HG03342 (cell line): ENCODE results near the gene MRPL58.
"Not testable (repeated sequence)": the region's sequence is repeated elsewhere in the genome, so short reads cannot be mapped to it uniquely, and the experiment has no call there.

ENCODE experiments used
- ATAC-seq: cut with Tn5 transposase; IDR thresholded peaks from one replicate; pipeline ENCODE4 v1.9.1; 2021; ENCODE audit warnings: mild to moderate bottlenecking, moderate library complexity; ENCODE audit not compliant: unreplicated experiment

MRPL58 gene

DNA sequence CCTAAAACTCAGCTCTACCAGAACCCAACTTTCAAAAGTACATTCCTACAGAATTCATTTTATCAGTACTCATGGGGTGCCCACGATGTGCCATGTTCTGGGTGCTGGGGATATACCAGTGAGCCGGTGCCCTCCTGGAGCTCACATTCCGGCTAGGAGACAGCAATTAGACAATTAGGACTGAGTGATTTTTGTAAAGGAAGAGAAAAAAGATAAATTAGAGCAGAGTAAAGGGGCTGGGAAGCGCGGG lies 449 bp upstream of the MRPL58 start:
- ATAC-seq = no peak

DNA sequence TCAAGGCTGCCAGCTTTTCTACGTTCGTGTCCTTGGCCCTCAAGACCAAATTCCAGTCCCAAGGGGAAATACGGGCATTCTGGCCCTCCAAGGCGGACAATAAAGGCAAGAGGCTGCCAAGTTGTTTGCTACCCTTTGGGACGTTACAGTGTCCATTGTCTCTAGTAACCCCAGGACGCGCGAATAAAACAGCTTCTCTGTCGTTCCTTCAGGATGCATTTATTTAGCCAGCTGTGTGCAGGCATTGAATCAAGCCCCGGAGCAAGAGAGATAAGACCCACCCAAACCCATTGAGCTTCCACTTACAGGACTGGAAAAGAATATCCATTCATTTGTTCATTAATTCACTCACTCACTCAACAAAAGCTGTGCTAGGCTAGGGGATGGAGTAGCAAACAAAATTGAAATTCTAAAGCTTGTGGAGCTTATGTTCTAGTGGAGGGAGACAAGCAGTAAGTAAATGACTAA lies 656 bp downstream of the MRPL58 start:
- ATAC-seq = no peak

DNA sequence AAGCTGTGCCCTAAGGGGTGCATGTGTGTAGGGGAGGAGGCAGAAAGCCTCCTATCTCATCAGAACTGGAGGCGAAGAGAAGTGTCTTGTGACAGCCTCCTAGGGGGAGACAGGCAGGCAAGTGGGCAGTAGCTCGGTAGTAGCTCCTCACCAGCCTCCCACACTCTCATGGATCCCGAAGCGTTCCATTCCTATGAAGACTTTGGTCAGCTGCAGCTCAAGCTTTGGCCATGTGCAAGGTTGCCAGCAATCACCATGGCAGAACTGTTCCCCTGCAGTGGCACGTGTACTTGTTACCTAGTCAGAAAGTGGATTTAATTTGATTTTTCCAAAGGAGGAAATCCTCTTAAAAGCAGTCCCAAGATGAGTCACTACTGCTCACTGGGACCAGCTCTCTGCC lies 6.7 kb downstream of the MRPL58 start:
- no peak for ATAC-seq

DNA sequence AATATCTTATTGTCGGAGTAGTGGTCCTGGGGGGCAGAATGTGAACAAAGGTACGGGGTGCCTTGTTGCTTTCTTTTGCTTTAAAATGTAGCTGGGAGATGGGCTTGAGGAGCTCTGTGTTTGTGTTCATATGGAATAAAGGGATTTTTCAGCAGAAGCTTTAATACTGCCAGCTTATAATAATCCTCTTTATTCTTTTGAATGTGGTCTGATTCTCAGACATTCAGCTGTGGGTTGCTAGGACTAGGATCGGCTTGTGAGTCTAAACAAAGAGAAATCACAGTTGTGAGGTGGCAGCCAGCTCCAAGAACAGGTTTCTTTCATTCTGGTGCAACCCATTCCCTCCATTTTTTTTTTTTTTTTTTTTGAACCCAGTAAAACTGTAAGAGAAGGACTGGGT lies 7.2 kb downstream of the MRPL58 start:
- no peak for ATAC-seq

DNA sequence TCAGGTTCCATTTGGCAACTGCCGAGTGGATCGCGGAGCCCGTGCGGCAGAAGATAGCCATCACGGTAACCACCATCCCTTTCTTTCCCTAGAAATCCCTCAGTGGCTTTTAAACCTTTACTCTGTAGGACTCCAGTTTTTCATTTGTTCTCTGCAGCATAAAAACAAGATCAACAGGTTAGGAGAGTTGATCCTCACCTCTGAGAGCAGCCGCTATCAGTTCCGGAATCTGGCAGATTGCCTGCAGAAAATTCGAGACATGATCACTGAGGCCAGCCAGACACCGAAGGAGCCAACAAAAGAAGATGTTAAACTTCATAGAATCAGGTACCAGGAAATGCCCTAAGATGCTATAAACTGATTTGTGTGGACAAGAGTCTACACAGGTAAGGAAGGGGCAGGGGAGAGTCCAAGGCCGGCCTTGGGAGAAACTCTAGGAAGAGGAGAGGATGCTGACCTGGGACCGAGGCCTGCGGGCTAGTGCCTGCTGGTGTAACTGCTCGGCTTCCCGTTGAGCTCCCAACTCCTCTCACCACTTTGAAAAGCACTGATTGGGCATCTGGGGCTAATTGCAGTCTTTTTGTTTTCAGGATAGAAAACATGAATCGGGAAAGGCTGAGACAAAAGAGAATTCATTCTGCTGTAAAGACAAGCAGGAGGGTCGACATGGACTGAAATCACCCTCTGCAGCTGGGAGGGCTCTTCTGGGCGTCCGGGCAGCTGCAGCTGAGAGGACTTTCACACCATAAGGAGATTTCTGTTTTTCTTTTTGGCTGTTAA lies 8.1 kb downstream of the MRPL58 start:
- ATAC-seq = no peak

DNA sequence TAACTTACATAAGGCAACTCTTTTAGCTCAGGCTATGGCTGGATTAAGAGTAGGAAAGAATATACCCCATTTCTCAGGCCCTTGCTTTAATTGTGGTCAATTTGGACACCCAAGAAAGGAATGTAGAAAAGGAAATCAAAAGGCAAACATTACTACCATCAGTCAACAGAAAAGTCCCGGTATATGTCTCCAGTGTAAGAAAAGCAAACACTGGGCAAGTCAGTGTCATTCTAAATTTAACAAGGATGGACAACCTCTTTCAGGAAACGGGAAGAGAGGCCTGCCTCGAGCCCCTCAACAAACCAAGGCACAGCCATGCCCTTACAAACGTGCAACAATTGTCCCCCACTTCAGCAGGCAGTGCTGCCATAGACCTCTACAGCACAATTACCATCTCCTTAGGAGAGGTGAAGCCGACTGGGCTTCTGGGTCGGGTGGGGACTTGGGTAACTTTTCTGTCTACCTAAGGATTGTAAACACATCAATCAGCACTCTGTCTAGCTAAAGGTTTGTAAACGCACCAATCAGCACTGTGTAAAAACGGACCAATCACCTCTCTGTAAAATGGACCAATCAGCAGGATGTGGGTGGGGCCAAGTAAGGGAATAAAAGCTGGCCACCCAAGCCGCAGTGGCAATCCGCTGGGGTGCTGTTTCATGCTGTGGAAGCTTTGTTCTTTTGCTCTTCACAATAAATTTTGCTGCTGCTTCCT lies 12.4 kb downstream of the MRPL58 start:
- no peak for ATAC-seq

DNA sequence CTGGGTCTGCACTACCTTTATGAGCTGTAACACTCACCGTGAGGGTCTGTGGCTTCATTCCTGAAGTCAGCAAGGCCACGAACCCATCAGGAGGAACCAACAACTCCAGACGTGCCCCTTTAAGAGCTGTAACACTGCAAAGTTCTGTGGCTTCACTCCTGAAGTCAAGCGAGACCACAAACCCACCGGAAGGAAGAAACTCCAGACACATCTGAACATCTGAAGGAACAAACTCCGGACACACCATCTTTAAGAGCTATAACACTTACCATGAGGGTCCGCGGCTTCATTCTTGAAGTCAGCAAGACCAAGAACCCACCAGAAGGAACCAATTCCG lies 12.9 kb downstream of the MRPL58 start:
- ATAC-seq = not testable (repeated sequence)

DNA sequence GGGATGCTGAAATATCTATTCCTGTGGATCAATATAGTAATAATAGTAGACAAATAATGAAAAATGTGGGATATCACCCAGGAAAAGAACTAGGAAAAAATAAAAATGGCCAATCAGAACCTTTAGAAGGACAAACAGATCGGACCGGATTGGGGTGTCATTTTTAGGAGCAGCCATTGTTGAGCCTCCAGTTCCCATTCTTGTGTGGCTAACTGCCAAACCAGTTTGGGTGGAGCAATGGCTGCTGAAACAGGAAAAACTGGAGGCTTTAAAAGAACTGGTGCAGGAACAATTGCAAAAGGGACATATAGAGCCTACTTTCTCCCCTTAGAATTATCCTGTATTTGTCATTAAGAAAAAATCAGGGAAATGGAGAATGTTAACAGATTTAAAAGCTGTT lies 14.2 kb downstream of the MRPL58 start:
- not testable (repeated sequence) for ATAC-seq

DNA sequence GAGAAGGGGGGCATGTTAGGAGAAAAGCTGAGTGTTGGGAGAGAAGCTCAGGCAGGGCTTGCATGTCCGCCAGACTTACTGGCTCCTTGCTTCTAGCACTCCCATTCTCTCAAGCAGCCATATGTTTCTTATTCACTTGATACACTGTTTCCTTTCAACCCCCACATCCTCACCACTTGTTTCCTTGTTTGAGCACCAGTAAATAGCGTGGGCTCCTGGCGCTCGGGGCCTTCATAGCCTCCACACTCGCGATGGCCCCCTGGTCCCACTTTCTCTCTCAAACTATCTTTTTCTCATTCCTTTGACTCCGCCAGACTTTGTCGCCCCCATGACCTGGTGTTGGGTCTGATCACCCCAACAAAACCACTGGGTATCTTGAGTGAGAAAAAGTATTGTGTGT lies 17.7 kb downstream of the MRPL58 start:
- no peak for ATAC-seq

DNA sequence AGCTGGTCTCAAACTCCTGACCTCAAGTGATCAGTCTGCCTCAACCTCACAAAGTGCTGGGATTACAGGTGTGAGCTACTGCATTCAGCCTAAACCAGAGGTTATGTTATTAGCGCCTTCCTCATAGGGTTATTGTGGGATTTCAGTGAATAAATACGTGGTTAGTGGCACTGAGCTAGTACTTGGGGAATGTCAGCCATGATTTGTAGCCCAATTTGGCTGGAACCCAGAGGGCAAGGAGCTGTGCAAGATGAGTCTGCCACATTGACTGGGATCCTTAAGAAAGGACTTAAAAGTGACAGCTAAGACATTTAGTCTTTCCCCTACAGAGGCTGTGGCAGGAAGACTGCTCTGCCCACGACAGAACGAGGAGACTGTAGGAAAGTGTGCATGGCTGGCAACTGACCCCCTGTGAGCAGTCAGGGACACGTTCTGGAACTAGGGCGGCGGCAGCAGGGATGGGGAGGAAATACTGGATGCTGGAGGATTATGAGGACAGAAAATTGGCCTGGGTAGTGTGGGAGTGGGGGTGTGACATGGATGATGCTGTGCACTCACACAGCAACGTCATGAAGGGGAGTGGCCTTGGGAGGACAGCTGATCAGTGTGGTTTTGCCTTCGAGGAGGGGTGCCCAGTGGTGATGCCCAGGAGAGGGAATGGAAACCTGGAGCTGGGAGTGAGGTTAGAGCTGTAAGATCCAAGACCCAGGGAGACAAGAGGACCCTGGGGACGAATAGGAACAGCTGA lies 19.7 kb downstream of the MRPL58 start:
- ATAC-seq = no peak

DNA sequence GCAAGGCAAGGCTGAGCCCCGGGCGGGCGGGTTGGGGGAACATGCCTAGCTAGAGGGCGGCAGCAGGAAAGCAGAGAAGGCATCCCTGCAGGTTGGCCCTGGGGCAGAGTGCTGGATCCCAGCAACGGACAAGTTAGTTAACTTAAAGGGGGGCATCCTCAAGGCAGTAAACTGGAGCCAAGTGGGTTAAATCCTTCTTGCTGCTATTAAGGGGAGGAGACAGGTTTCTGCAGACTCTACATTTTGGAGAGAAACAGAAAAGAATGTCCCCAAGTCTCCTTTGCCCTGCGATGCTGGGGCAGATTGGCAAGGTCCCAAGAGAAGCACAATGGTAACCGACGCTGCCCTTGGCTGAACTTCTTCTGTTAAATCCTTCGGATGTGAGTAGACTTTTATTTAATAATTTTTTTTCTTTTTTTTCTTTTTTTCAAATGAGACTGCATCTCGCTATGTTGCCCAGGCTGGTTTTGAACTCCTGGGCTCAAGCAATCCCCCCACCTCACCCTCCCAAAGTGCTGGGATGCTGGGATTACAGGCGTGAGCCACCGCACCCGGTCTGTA lies 20.3 kb downstream of the MRPL58 start:
- no peak for ATAC-seq

DNA sequence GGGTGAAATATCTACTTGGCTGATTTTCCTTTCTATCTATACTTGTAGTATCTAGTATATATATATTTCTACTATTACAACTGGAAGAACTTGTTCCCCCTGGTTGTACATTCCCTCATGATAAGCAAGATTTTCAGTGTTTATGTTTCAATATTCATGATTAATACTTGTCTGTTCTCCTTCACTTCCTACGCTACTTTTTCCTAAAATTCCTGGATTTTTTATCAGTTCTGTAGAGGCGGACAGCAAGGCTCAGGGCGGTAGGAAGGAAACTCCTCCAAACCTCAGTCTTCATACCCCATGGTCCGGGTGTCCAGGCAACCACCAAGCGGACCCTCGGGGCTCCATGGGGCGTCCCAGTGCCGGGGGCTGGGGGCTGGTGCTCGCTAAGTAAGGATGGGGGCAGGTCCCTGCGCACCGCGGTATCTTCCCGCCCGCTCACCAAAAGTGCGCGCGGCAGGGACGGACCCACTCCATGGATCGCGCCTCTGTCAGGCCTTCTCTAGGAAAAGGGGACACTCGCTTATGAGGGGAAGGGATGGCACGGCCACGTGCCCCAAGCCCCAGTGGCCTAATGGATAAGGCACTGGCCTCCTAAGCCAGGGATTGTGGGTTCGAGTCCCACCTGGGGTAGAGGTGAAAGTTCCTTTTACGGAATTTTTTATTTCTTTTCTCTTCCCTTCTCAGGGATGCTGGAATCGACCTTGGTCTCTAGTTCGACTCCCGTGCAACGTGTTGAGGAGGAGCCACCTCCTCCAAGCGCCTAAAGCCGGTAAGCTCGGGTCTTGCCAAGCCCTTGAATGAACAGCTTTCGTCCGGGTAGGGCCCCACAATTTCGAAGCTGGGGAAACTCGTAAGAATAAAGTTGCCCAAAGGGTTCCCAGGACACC lies 21.1 kb downstream of the MRPL58 start:
- peak; percentile 56 for ATAC-seq

DNA sequence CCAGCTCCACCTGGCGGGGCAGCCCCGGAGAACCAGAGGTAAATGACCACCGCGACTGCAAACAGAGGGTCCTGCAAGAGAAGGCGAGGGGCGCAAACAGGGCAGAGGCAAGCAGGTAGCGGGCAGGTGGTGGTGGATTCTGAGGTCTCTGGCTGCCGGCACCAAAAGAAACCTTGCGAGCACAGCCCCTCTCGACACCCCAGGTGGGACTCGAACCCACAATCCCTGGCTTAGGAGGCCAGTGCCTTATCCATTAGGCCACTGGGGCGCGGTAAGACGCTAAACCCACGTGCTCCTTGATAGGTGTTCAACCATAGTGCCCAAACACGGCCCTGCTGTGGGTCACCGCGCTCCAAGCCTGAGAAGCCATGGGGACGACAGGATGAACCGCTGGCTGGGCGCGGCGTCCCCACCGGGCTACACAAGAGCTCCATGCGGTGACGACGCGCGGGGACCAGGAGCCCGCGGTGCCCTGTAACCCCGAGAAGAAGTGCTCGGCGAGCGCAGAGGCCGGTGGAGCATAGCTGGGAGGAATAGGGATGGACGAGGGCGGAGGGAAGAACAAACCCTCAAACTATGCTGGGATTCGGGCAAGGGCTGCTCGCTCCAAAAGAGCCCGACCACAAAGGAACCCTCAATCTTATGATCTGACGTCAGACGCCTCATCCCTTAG lies 21.9 kb downstream of the MRPL58 start:
- peak; percentile 50 for ATAC-seq

DNA sequence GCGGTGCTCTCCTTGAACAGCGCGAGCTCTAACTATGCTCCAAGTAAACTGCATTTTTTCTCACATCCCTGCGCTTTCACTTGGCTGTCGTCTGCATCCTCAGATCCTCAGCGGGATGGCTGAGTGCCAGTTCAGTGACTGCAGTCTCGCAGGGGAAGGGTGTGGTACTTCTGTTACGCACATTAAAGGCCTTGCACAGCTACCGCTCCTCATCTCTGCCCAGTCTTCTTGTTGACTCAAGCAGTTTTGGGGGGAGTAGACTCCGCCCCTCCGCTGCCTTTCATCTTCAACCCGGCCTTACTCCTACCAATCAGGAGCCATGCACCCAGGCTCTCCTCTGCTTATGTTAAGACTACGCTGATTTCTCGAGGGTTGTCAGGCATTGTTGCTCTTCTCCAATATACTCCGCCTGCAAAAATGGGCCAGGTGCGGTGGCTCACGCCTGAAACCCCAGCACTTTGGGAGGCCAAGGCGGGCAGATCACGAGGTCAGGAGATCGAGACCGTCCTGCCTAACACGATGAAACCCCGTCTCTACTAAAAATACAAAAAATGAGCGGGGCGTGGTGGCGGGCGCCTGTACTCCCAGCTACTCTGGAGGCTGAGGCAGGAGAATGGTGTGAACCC lies 24.3 kb downstream of the MRPL58 start:
- no peak for ATAC-seq

DNA sequence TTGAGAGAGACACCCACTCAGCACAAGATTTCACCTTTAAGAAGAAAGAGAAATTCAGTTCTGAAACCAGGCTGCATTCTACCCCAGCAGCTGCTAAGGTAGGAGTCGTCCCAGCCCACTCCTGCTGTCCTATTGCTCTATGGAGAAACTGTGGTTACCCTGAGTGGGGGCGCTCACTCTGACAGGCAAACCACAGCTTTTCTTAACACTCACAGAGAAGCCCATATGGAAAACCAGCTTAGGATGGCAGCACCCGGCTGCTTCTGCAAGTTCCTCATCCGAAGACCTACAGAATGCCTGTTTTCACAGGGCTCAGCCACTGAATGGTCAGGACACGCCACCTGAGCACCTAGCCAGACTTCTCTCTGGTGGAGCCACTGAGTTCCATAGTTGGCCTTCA lies 26.8 kb downstream of the MRPL58 start:
- no peak for ATAC-seq

DNA sequence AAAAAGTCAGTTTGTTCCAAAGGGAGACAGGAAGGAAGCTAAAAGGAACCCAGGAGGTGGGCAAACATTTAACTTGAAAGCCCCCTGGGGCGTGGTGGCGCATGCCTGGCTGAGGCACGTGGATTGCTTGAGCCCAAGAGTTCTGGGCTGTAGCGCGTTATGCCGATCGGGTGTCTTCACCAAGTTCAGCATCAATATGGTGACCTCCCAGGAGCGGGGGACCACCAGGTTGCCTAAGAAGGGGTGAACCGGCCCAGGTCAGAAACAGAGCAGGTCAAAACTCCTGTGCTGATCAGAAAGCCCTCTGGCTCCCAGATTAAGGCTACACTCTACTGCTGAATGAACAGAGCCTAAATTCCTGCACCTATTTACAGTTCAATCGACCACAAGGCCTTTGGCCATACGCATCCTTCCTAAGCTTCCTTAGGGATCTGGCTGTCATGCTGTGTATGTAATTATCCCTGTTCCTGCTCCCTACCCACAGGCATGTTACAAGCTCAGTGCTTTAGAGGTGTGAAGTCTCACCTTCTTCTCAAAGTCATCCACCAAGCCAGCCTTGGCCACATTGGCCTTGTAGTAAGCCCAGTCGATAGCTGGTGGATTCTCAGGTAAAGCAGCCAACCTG lies 29.3 kb downstream of the MRPL58 start:
- no peak for ATAC-seq

DNA sequence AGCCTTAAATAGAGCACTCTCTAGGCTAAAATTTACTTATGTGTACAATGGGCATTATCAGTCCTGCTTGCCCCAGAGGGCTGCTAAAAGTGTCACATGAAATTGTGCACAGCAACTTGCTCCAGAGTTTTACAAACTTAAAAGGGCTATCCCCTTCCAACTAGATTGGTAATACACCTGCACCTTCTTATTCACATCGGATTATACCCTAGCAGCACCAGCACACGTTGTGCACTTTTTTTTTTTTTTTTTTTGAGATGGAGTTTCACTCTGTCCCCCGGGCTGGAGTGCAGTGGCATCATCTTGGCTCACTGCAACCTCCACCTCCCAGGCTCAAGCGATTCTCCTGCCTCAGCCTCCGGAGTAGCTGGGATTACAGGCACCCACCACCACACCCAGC lies 31.3 kb downstream of the MRPL58 start:
- not testable (repeated sequence) for ATAC-seq

DNA sequence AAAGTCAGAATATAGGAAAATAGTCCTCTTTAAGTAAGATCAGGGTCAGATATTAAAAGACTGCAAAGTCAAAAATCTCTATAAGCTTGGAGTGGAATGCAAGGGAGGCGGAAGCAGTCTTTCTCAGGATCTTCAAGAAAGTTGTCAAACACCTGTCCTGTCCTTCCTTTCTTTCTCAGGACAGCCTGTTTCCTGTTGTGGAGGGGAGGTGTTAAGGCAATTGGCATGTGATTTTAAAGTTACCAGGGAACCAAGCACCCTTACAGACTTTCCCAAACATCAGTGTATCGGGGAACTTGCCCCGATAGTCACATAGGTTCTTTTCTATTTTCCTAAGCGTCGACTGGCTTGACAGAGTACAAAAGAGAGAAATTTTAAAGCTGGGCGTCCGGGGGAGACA lies 32.2 kb downstream of the MRPL58 start:
- ATAC-seq = no peak

DNA sequence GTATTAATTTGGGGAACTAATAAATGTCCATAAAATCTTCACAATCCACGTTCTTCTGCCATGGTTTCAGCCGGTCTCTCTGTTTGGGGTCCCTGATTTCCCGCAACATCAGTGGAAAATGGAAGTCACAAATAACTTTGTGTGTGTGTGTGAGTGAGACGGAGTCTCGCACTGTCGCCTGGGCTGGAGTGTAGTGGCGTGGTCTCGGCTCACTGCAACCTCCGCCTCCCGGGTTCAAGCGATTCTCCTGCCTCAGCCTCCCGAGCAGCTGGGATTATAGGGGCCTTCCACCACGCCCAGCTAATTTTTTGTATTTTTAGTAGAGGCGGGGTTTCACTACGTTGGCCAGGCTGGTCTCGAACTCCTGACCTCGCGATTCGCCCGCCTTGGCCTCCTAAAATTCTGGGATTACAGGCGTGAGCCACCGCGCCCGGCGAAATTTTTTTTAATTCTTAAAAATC lies 33.5 kb downstream of the MRPL58 start:
- not testable (repeated sequence) for ATAC-seq
